Caco-2 (cell line): ENCODE data around the gene RPS15. TPM values are rescaled to one million over a fixed set of nuclear protein-coding genes. Genes with fewer than 3 reads are reported as not detected.
A peak's percentile ranks its signal among the peaks of the same experiment; 100 is the strongest.

Experiments used
- BruUV-seq: library from RNA; stranded (reverse); fragments of 400-500 nt; replicated peaks from 2 replicates; lab custom pipeline; 2021; lab: Mats Ljungman, UMichigan
- CTCF ChIA-PET: fragments of 300-600 bp; sonication (Branson Sonifier 250); formaldehyde crosslinking; loops from one replicate; lab custom pipeline; 2022; ENCODE audit warnings: antibody characterized with exemption; lab: Charles Lee
- POLR2A ChIA-PET: fragments of 300-600 bp; sonication (Branson Sonifier 250); formaldehyde crosslinking; loops from one replicate; lab custom pipeline; 2022; ENCODE audit warnings: antibody characterized with exemption; lab: Charles Lee
- DNase-seq, 2 experiments: peaks; one replicate each; pipeline versions ENCODE4 v3.0.0 to v3.0.0-alpha.2; 2020 to 2022
- H3K27me3 ChIP-seq: replicated peaks from 2 replicates; pipeline ENCODE4 v1.6.0; 2011; ENCODE audit warnings: low read length; ENCODE audit not compliant: control insufficient read depth, insufficient read depth
- H3K36me3 ChIP-seq: 2 replicates; pipeline ENCODE4 v1.5.1; 2011; ENCODE audit warnings: low read length; ENCODE audit not compliant: control insufficient read depth, insufficient read depth
- H3K4me1 ChIP-seq: fragments of 250-450 bp; sonication (Bioruptor Pico); 2 replicates; pipeline ENCODE4 v1.5.1; 2020; ENCODE audit warnings: mild to moderate bottlenecking
- H3K4me3 ChIP-seq: 2 replicates; pipeline ENCODE4 v1.5.1; 2011; ENCODE audit warnings: low read depth, mild to moderate bottlenecking, control low read depth, low read length
- H3K9me3 ChIP-seq: fragments of 250-450 bp; sonication (Bioruptor Pico); 2 replicates; pipeline ENCODE4 v1.5.1; 2020; ENCODE audit warnings: mild to moderate bottlenecking, moderate library complexity
- H3K27ac Mint-ChIP-seq: one replicate; pipeline ENCODE4 v1.8.0; 2022; ENCODE audit warnings: mixed read lengths; ENCODE audit not compliant: unreplicated experiment
- H3K27me3 Mint-ChIP-seq: one replicate; pipeline ENCODE4 v1.8.0; 2022; ENCODE audit warnings: mixed read lengths; ENCODE audit not compliant: insufficient read depth, unreplicated experiment
- H3K36me3 Mint-ChIP-seq: one replicate; pipeline ENCODE4 v1.8.0; 2022; ENCODE audit warnings: mild to moderate bottlenecking, mixed read lengths; ENCODE audit not compliant: insufficient read depth, unreplicated experiment
- H3K4me1 Mint-ChIP-seq: one replicate; pipeline ENCODE4 v1.8.0; 2022; ENCODE audit warnings: low read depth, mixed read lengths; ENCODE audit not compliant: unreplicated experiment
- H3K4me3 Mint-ChIP-seq: one replicate; pipeline ENCODE4 v1.8.0; 2022; ENCODE audit warnings: mild to moderate bottlenecking, moderate library complexity, mixed read lengths; ENCODE audit not compliant: unreplicated experiment
- H3K9me3 Mint-ChIP-seq: one replicate; pipeline ENCODE4 v1.8.0; 2022; ENCODE audit warnings: mixed read lengths; ENCODE audit not compliant: unreplicated experiment
- CTCF ChIP-seq, 2 experiments: fragments of 200-600 bp in 1 of 2; IDR thresholded peaks; 1 replicate in 1 of 2; 2 replicates in 1 of 2; pipeline versions ENCODE4 v1.5.1 to v1.8.0; 2011 to 2022; ENCODE audit warnings: antibody characterized with exemption in 1 of 2, control low read depth in 1 of 2, inconsistent platforms in 1 of 2, low read depth in 1 of 2, low read length in 1 of 2, mild to moderate bottlenecking in 1 of 2, moderate library complexity in 1 of 2; ENCODE audit not compliant: insufficient read depth in 1 of 2, severe bottlenecking in 1 of 2, unreplicated experiment in 1 of 2
- intact Hi-C: fragments of 100-400 bp; cut with micrococcal nuclease; formaldehyde crosslinking; loops from one replicate; pipeline ENCODE4 v1.10.0; 2022; ENCODE audit not compliant: unreplicated experiment
- total RNA-seq: library from RNA; stranded (reverse); gene quantifications from 2 replicates; pipeline ENCODE4 v1.2.3, GENCODE V29; 2022

RPS15 gene
- total RNA-seq, 1 experiment from 2014 or later, result 1,192 TPM

DNA sequence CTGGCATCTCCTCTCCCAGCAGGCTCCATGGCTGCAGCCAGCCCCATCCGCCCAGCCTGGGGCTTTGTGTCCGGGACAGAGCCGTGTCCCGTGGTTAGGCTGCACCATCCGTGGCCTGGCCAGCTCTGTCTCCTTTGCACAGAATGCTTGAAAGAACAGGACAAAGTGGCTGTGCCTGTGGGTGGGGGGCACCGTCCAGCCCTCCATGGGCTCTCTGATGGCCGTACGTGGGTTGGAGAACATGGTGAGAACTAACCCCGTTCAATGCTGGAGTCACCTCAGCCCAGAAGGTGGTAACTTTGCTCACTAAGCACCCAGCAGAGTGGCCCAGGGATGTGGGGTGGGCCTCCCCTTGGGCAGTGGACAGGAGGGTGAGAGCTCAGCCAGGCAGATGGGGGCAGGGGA is 2.8 kb downstream of the RPS15 start:
- no peak overlapping the region for H3K4me3 ChIP-seq
- CTCF ChIA-PET, result no interaction called here
- Mint-ChIP-seq H3K36me3 (peaks cover 81% of the 10 kb centered on the region), H3K4me3 (peak overlapping the region; percentile 51), H3K4me1 (peaks cover 10% of the 10 kb centered on the region), H3K27ac (peak overlapping the region; percentile 70), H3K27me3 (no peaks in the 10 kb centered on the region), H3K9me3 (no peaks in the 10 kb centered on the region)
- intact Hi-C loops, result no loop called here
- H3K27me3 ChIP-seq, result no peaks in the 10 kb centered on the region
- peaks cover 36% of the 10 kb centered on the region for H3K4me1 ChIP-seq
- H3K36me3 ChIP-seq, result peaks cover 8% of the 10 kb centered on the region
- POLR2A ChIA-PET, result no interaction called here
- no peaks in the 10 kb centered on the region for H3K9me3 ChIP-seq
- TF ChIP-seq CTCF (IDR thresholded peaks at IDR 0.05; ENCODE audit: insufficient read depth in 1 of 2, low read depth in 1 of 2, low read length in 1 of 2, severe bottlenecking in 1 of 2, unreplicated experiment in 1 of 2), result no peak
- no peak for DNase-seq
- no TSS peak for BruUV-seq

DNA sequence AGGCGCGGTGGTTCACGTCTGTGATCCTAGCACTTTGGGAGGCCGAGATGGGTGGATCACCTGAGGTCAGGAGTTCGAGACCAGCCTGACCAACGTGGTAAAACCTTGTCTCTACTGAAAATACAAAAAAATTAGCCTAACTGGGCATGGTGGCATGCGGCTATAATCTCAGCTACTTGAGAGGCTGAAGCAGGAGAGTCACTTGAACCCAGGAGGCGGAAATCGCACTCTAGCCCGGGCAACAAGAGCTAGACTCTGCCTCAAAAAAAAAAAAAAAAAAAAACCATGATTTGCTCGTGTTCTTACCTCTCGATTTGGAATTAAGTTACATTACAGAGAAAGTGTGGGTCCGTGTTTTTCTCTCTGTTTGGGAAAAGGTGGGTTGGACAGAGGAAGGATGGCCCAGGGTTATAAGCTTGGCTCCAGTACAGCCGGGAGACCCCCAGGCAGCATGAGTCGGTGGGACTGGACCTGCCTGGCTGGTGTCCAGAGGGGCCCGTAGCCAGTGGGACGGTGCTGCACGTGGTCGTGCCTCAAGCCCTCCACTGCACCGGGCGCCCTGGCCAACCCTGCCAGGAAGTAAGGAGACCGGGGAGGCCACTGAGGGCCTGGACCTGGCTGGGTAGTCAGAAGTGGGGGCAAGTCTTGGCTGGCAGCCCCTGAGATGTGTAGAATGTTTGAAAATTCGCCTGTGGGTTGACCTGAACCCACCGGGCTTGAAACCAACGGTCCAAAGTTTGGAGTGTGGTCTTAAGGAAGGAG is 3.7 kb downstream of the RPS15 start:
- Histone ChIP-seq H3K4me3 (no peak overlapping the region), H3K9me3 (no peaks in the 10 kb centered on the region), H3K36me3 (peaks cover 8% of the 10 kb centered on the region), H3K4me1 (peaks cover 40% of the 10 kb centered on the region), H3K27me3 (no peaks in the 10 kb centered on the region)
- Mint-ChIP-seq H3K9me3 (no peaks in the 10 kb centered on the region), H3K36me3 (peaks cover 74% of the 10 kb centered on the region), H3K4me3 (peak overlapping the region; percentile 51), H3K27ac (no peak overlapping the region), H3K4me1 (peaks cover 10% of the 10 kb centered on the region), H3K27me3 (no peaks in the 10 kb centered on the region)
- DNase-seq, result no peak
- no peak for TF ChIP-seq CTCF (IDR thresholded peaks at IDR 0.05; ENCODE audit: insufficient read depth in 1 of 2, low read depth in 1 of 2, low read length in 1 of 2, severe bottlenecking in 1 of 2, unreplicated experiment in 1 of 2)
- intact Hi-C loops, result no loop called here
- no TSS peak for BruUV-seq
- ChIA-PET CTCF (no interaction called here), POLR2A (no interaction called here)

DNA sequence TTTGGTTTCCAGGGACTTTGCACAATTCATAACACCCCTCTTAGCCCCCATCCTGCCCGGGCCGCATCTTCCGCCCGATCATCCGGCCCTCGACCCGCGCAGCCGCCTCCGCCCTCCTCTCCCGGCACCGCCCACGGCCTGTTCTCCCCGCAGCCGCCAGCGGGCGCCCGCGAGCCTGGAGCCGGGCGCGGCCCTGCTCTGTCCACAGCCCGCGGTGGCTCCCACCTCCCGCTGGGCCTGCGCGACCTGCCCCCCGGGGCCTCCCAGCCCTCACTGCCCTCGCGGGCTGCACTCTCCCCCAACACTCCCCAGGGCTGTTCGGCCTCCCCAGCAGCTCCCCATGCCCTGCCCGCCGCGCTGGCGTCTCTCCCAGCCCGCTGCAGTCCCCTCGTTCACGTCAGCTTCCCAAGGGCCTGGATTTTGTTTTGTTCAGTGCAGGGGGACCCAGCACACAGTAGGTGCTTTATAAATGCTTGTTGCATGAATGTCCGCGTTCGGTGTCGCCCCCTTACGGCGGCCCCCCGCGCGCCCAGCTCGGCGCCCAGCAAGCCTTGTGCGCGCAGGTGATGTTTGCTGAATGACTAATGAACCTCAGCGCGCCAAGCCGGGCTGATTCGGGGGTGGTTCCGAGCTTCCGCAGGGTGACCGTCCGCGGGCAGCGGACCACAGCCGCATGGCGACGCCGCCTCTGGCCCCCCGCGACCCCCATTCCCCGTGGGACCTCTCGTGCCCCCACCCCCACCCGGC is 7.2 kb downstream of the RPS15 start:
- POLR2A ChIA-PET, result interaction anchor here (0.6 kb wide), 1 partner anchor 69 kb away, joined by 5 read pairs; no protein-coding TSS in a partner anchor
- peak overlapping the region; percentile 65 for H3K4me3 ChIP-seq
- Mint-ChIP-seq H3K4me1 (peaks cover 10% of the 10 kb centered on the region), H3K27me3 (no peaks in the 10 kb centered on the region), H3K9me3 (no peaks in the 10 kb centered on the region), H3K36me3 (peaks cover 42% of the 10 kb centered on the region), H3K4me3 (peak overlapping the region; percentile 76), H3K27ac (peak overlapping the region; percentile 74)
- peak in 1 of 2 experiments; percentile 77 for DNase-seq
- H3K27me3 ChIP-seq, result no peaks in the 10 kb centered on the region
- H3K9me3 ChIP-seq, result no peaks in the 10 kb centered on the region
- H3K4me1 ChIP-seq, result peaks cover 27% of the 10 kb centered on the region
- no TSS peak for BruUV-seq
- H3K36me3 ChIP-seq, result peaks cover 5% of the 10 kb centered on the region
- CTCF ChIA-PET, result no interaction called here
- intact Hi-C loops, result no loop called here
- TF ChIP-seq CTCF (IDR thresholded peaks at IDR 0.05; ENCODE audit: insufficient read depth in 1 of 2, low read depth in 1 of 2, low read length in 1 of 2, severe bottlenecking in 1 of 2, unreplicated experiment in 1 of 2), result peak; percentile 19 to 70
